DND-41 (cell line): Measurements from ENCODE around the gene WFIKKN2.
"Not testable (repeated sequence)": the region's sequence is repeated elsewhere in the genome, so short reads cannot be mapped to it uniquely, and the experiment has no call there.

ENCODE experiments used
- EZH2 ChIP-seq: IDR thresholded peaks from 3 replicates; pipeline ENCODE4 v1.6.1; 2012; ENCODE audit warnings: borderline replicate concordance, low read depth, mild to moderate bottlenecking, moderate library complexity, low read length, inconsistent platforms; ENCODE audit not compliant: severe bottlenecking
- TF ChIP-seq, protein P1 (sequence below): IDR thresholded peaks from 2 replicates; pipeline ENCODE4 v1.5.1; 2012; ENCODE audit warnings: borderline replicate concordance, low read length, moderate library complexity, mild to moderate bottlenecking; ENCODE audit not compliant: poor library complexity, severe bottlenecking; ENCODE audit errors: extremely low read depth

DNA sequence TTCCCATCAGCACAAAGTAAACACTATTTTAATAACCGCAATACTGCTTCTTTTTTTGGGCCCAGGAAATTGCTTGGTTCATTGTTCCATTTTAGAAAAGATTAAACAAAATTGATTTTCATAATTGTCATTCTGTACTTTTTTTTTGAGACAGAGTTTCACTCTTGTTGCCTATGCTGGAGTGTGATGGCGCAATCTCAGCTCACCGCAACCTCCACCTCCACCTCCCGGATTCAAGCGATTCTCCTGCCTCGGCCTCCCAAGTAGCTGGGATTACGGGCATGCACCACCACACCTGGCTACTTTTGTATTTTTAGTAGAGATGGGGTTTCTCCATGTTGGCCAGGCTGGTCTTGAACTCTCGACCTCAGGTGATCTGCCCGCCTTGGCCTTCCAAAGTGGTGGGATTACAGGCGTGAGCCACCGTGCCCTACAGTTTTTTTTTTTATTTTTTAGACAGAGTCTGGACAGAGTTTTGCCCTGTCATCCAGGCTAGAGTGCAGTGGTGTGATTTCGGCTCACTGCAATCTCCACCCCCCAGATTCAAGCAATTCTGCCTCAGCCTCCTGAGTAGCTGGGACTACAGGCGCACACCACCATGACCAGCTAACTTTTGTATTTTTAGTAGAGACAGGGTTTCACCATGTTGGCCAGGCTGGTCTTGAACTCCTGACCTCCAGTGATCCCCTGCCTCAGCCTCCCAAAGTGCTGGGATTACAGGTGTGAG, 30.5 kb upstream of the WFIKKN2 start:
- TF ChIP-seq, protein P1, sequence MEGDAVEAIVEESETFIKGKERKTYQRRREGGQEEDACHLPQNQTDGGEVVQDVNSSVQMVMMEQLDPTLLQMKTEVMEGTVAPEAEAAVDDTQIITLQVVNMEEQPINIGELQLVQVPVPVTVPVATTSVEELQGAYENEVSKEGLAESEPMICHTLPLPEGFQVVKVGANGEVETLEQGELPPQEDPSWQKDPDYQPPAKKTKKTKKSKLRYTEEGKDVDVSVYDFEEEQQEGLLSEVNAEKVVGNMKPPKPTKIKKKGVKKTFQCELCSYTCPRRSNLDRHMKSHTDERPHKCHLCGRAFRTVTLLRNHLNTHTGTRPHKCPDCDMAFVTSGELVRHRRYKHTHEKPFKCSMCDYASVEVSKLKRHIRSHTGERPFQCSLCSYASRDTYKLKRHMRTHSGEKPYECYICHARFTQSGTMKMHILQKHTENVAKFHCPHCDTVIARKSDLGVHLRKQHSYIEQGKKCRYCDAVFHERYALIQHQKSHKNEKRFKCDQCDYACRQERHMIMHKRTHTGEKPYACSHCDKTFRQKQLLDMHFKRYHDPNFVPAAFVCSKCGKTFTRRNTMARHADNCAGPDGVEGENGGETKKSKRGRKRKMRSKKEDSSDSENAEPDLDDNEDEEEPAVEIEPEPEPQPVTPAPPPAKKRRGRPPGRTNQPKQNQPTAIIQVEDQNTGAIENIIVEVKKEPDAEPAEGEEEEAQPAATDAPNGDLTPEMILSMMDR: not testable (repeated sequence)
- not testable (repeated sequence) for TF ChIP-seq EZH2
